Esophagus (tissue), 2 donors: ENCODE data around the gene BRD7. TPM values are rescaled to one million over a fixed set of nuclear protein-coding genes. Genes with fewer than 3 reads are reported as not detected.

Source experiments
- H3K27ac ChIP-seq, 2 donors: one replicate each; pipeline ENCODE4 v1.5.1; 2013; ENCODE audit warnings: low read depth in 2 of 2, mild to moderate bottlenecking in 2 of 2, inconsistent platforms in 1 of 2, low read length in 1 of 2, moderate library complexity in 1 of 2
- H3K27me3 ChIP-seq, 2 donors: one replicate each; pipeline ENCODE4 v1.6.1; 2013; ENCODE audit warnings: low read length in 2 of 2, control low read depth in 1 of 2, mild to moderate bottlenecking in 1 of 2; ENCODE audit not compliant: insufficient read depth in 2 of 2, control insufficient read depth in 1 of 2
- H3K36me3 ChIP-seq, 2 donors: one replicate each; pipeline ENCODE4 v1.6.1; 2013; ENCODE audit warnings: low read length in 1 of 2; ENCODE audit not compliant: control insufficient read depth in 2 of 2, insufficient read depth in 2 of 2
- H3K4me1 ChIP-seq, 2 donors: one replicate each; pipeline ENCODE4 v1.6.1; 2013; ENCODE audit warnings: low read length in 1 of 2; ENCODE audit not compliant: control insufficient read depth in 2 of 2, insufficient read depth in 2 of 2
- H3K4me3 ChIP-seq, 2 donors: one replicate each; pipeline ENCODE4 v1.5.1; 2013; ENCODE audit warnings: low read length in 2 of 2, mild to moderate bottlenecking in 2 of 2, low read depth in 1 of 2, moderate library complexity in 1 of 2
- H3K9me3 ChIP-seq, 2 donors: one replicate each; pipeline ENCODE4 v1.6.1; 2013; ENCODE audit warnings: mild to moderate bottlenecking in 2 of 2, low read depth in 1 of 2, low read length in 1 of 2, moderate library complexity in 1 of 2; ENCODE audit not compliant: control insufficient read depth in 2 of 2, insufficient read depth in 1 of 2
- WGBS, 2 donors: extraction: QIAGEN DNeasy Blood & Tissue Kit; methylation state at CpG; one replicate each; pipeline ENCODE4 v1.1.7; 2013; 5-methylcytosine and 5-hydroxymethylcytosine counted together
- polyA plus RNA-seq, 2 donors: library from polyadenylated mRNA; stranded (reverse); fragments of 200-250 nt; gene quantifications; one replicate each; pipeline ENCODE4 v1.2.3, GENCODE V29; 2013
- donor health status: healthy with polysubstance abuse.
- donor health status: Bipolar disorder and iron deficiency.

Gene BRD7
- polyA plus RNA-seq, 2 donors = 42.1 to 45.0 TPM

GRCh38 chr16:50294955-50295354 lies 73.8 kb downstream of the BRD7 start:
- H3K4me3 ChIP-seq = no peak overlapping the region
- no peaks in the 10 kb centered on the region for H3K4me1 ChIP-seq
- H3K36me3 ChIP-seq = peaks cover 8 to 31% of the 10 kb centered on the region in 2 donors
- no peaks in the 10 kb centered on the region for H3K27me3 ChIP-seq
- H3K9me3 ChIP-seq = no peaks in the 10 kb centered on the region
- whole genome bisulfite sequencing, 2 donors = 84 to 91% methylated on average over 4 of the region's 4 CpGs
- no peak overlapping the region for H3K27ac ChIP-seq

- H3K27ac ChIP-seq = no peak overlapping the region
- H3K4me1 ChIP-seq = no peaks in the 10 kb centered on the region
- H3K36me3 ChIP-seq = peaks cover 8 to 33% of the 10 kb centered on the region in 2 donors
- H3K4me3 ChIP-seq = no peak overlapping the region
- WGBS, 2 donors = 93 to 94% methylated on average over 20 of the region's 20 CpGs
- H3K27me3 ChIP-seq = no peaks in the 10 kb centered on the region
- no peaks in the 10 kb centered on the region for H3K9me3 ChIP-seq
Measured at GRCh38 chr16:50293994-50294855, 74.6 kb downstream of the BRD7 start.

DNA sequence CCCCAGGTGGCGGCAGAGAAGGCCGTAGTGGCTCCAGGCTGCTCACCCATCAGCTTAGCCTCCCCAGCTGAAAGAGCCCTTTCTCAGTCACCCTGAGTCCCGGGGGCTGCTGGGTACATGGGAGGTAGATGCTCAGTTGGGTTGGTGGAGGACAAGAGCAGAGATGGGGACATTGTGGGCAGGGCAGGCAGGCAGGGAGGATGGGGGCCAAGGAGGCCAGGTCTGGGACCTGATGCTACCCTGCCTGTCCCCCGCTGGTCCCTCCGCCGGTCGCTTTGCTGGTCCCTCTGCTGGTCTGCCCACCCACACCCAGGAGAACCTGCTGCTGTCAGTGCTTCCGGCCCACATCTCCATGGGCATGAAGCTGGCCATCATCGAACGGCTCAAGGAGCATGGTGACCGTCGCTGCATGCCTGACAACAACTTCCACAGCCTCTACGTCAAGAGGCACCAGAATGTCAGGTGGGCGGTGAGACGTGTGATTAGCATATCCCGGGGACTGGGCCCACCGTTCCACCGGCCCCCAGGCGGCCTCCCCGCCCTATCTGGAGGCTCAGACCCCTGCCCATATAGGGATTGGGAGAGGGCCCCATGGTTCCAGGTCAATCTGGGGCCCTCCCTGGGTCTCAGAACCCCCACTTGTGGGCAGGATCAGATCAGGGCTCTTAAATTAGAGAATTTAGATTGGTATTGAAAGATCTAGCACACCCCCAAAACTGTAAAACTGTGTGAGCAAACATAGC lies 75.6 kb downstream of the BRD7 start:
- no peak overlapping the region for H3K4me3 ChIP-seq
- no peak overlapping the region for H3K27ac ChIP-seq
- no peaks in the 10 kb centered on the region for H3K9me3 ChIP-seq
- WGBS, 2 donors = 90 to 91% methylated on average over 20 of the region's 20 CpGs
- H3K36me3 ChIP-seq = peaks cover 8 to 28% of the 10 kb centered on the region in 2 donors
- no peaks in the 10 kb centered on the region for H3K4me1 ChIP-seq
- no peaks in the 10 kb centered on the region for H3K27me3 ChIP-seq

- Histone ChIP-seq H3K36me3 (peaks cover 8 to 30% of the 10 kb centered on the region in 2 donors), H3K27me3 (no peaks in the 10 kb centered on the region)
- 92 to 96% methylated on average over 12 of the region's 12 CpGs for WGBS, 2 donors
Measured at GRCh38 chr16:50292566-50292948, 76.2 kb downstream of the BRD7 start.

DNA sequence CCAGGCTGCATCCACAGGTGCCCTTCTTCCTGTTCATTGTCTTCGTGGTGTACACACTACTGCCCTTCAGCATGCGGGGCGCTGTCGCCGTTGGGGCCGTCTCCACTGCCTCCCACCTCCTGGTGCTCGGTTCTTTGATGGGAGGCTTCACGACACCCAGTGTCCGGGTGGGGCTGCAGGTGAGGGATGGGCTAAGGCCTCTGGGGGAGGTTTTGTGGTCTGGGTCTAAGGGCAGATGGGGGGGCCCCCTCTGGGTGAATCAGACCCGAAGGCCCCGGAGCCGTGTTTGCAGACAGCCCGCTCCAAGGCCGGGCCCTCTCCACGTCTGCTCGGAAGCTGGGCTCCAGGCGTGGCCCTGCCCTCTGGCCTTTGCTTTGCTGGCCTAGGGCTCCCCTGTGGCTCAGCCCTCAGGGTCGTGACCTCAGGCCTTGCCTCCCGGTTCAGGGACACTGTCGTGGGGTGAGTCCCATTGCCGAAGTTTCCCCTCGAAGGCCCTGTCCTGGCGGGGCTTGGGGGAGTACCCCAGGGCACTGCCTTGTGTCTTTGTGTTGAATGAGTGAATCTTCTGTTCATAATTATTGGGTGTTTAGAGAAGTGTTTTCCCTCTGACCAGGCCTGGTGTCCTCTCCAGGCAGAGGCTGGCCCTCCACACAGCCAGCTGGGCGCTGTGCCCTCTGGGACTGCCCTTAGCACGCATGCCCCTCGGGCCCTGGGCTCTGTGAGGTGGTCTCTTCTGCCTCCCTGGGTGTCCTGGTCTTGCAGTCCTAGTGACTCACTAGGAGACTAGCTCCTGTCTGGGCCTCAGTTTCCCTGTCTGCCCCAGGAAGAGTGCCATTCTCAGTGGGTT lies 76.8 kb downstream of the BRD7 start:
- H3K4me1 ChIP-seq = no peaks in the 10 kb centered on the region
- H3K9me3 ChIP-seq = no peaks in the 10 kb centered on the region
- H3K36me3 ChIP-seq = peaks cover 8 to 30% of the 10 kb centered on the region in 2 donors
- H3K4me3 ChIP-seq = no peak overlapping the region
- H3K27ac ChIP-seq = no peak overlapping the region
- H3K27me3 ChIP-seq = no peaks in the 10 kb centered on the region
- WGBS, 2 donors = 88 to 89% methylated on average over 26 of the region's 26 CpGs

More at GRCh38 chr16:50292566-50292948, 76.2 kb downstream of the BRD7 start:
- H3K4me3 ChIP-seq = no peak overlapping the region
- no peaks in the 10 kb centered on the region for H3K9me3 ChIP-seq
- H3K4me1 ChIP-seq = no peaks in the 10 kb centered on the region
- no peak overlapping the region for H3K27ac ChIP-seq

DNA sequence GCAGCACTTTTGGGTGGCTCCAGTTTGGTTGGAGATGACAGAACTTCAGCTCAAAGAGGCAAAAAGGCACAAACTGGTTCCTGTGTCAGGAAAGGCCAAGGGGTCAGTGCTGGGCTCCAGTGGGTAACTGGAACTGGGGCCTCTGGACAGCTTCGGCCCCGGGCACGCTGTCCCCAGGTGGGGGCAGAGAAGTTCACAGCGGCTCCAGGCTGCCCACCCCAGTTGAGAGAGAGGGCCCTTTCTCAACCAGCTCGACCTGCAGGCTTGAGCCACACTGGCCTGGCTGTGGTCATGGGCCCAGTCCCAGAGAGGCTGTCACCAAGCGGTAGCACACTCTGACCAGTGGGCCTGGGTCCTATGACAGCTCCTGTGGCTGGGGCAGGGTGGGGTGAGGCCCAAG lies 77.9 kb downstream of the BRD7 start:
- H3K27ac ChIP-seq = no peak overlapping the region
- H3K4me3 ChIP-seq = no peak overlapping the region
- no peaks in the 10 kb centered on the region for H3K9me3 ChIP-seq
- H3K4me1 ChIP-seq = no peaks in the 10 kb centered on the region
- WGBS, 2 donors = 91 to 95% methylated on average over 6 of the region's 6 CpGs
- no peaks in the 10 kb centered on the region for H3K27me3 ChIP-seq
- peaks cover 8 to 30% of the 10 kb centered on the region in 2 donors for H3K36me3 ChIP-seq

DNA sequence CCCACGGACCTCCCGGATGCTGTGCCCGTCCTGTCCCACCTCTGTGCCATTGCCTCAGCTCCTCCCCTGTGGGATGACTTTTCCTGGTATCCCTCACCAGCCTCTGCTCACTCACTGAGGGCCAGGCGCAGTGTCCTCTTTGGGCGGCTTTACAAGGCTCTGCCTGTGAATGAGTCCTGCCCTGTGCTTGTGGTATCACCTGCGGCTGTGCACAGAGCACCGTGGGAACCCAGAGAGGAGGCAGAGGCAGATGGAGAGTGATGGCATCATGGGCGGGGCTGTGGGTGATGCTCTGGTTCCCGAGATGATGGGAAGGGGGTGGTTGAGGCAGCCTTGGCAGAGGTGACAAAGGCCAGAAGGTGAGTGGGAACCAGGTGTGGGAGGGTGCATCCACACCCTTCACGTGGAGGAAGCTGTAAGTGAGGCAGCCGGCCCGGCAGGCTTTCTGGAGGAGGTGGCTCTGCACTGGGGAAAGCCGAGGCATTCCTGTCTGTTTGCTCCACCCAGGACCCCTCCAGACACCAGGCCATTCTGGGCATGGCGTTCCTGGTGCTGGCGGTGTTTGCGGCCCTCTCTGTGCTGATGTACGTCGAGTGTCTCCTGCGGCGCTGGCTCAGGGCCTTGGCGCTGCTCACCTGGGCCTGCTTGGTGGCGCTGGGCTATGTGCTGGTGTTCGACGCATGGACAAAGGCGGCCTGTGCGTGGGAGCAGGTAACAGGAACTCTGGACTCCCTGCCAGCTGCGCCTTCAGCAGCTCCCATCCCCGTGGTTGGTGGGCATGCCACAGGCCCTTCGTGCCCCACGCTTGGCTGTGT lies 78.6 kb downstream of the BRD7 start:
- Histone ChIP-seq H3K27me3 (no peaks in the 10 kb centered on the region), H3K4me1 (peaks cover 0 to 3% of the 10 kb centered on the region in 2 donors), H3K9me3 (no peaks in the 10 kb centered on the region), H3K36me3 (peaks cover 4 to 26% of the 10 kb centered on the region in 2 donors), H3K4me3 (no peak overlapping the region), H3K27ac (no peak overlapping the region)
- WGBS, 2 donors = 88 to 89% methylated on average over 30 of the region's 30 CpGs

- 81% methylated on average over 3 of the region's 3 CpGs for WGBS, 2 donors
- Histone ChIP-seq H3K9me3 (no peaks in the 10 kb centered on the region), H3K36me3 (peaks cover 4 to 20% of the 10 kb centered on the region in 2 donors), H3K4me3 (no peak overlapping the region), H3K4me1 (peaks cover 0 to 11% of the 10 kb centered on the region in 2 donors), H3K27ac (no peak overlapping the region), H3K27me3 (no peaks in the 10 kb centered on the region)
Measured at GRCh38 chr16:50288920-50289319, 79.9 kb downstream of the BRD7 start.
